MM.1S (cell line): Measurements from ENCODE around the gene BMF.
"Not testable (repeated sequence)": the region's sequence is repeated elsewhere in the genome, so short reads cannot be mapped to it uniquely, and the experiment has no call there.

Experiments used
- DNase-seq: peaks from one replicate; pipeline ENCODE4 v3.0.0-alpha.2; 2015
- H2AFZ ChIP-seq: fragments of 300-600 bp; sonication (generic); 2 replicates; pipeline ENCODE4 v1.6.0; 2016; ENCODE audit warnings: antibody characterized with exemption, low read length
- H3F3A ChIP-seq: fragments of 300-600 bp; sonication (generic); 2 replicates; pipeline ENCODE4 v1.6.1; 2016; ENCODE audit warnings: mild to moderate bottlenecking, antibody characterized with exemption, low read length, moderate library complexity, mixed read lengths; ENCODE audit not compliant: insufficient read depth
- H3K27ac ChIP-seq: fragments of 300-600 bp; sonication (generic); 2 replicates; pipeline ENCODE4 v1.5.1; 2016; ENCODE audit warnings: mild to moderate bottlenecking, low read length
- H3K27me3 ChIP-seq: fragments of 300-600 bp; sonication (generic); replicated peaks from 2 replicates; pipeline ENCODE4 v1.6.0; 2016; ENCODE audit warnings: low read length; ENCODE audit not compliant: insufficient read depth
- H3K36me3 ChIP-seq: fragments of 300-600 bp; sonication (generic); replicated peaks from 2 replicates; pipeline ENCODE4 v1.6.1; 2016; ENCODE audit warnings: mild to moderate bottlenecking, low read length, mixed read lengths; ENCODE audit not compliant: insufficient read depth
- H3K4me1 ChIP-seq: fragments of 300-600 bp; sonication (generic); 2 replicates; pipeline ENCODE4 v1.6.1; 2016; ENCODE audit warnings: low read length, mixed read lengths
- H3K4me2 ChIP-seq: fragments of 300-600 bp; sonication (generic); 2 replicates; pipeline ENCODE4 v1.6.0; 2016; ENCODE audit warnings: low read depth, low read length
- H3K4me3 ChIP-seq: fragments of 300-600 bp; sonication (generic); 2 replicates; pipeline ENCODE4 v1.5.1; 2016; ENCODE audit warnings: low read length, mixed read lengths
- H3K79me2 ChIP-seq: fragments of 300-600 bp; sonication (generic); 2 replicates; pipeline ENCODE4 v1.6.1; 2016; ENCODE audit warnings: mixed run types, low read length, mixed read lengths
- H3K9ac ChIP-seq: fragments of 300-600 bp; sonication (generic); 2 replicates; pipeline ENCODE4 v1.6.1; 2016; ENCODE audit warnings: low read length, mixed read lengths
- H3K9me2 ChIP-seq: fragments of 300-600 bp; sonication (generic); replicated peaks from 2 replicates; pipeline ENCODE4 v1.6.1; 2016; ENCODE audit warnings: mild to moderate bottlenecking, low read length, mixed read lengths; ENCODE audit not compliant: insufficient read depth
- H3K9me3 ChIP-seq: fragments of 300-600 bp; sonication (generic); replicated peaks from 2 replicates; pipeline ENCODE4 v1.6.1; 2016; ENCODE audit warnings: mild to moderate bottlenecking, low read length, mixed read lengths; ENCODE audit not compliant: insufficient read depth
- H4K20me1 ChIP-seq: fragments of 300-600 bp; sonication (generic); 2 replicates; pipeline ENCODE4 v1.6.1; 2016; ENCODE audit warnings: mild to moderate bottlenecking, low read length, moderate library complexity, mixed read lengths; ENCODE audit not compliant: insufficient read depth
- CTCF ChIP-seq: fragments of 300-600 bp; sonication (generic); IDR thresholded peaks from 2 replicates; pipeline ENCODE4 v1.5.1; 2016; ENCODE audit warnings: antibody characterized with exemption, low read length, mixed read lengths
- EZH2 ChIP-seq: fragments of 300-600 bp; sonication (generic); optimal IDR thresholded peaks from 2 replicates; pipeline ENCODE3; 2017; ENCODE audit warnings: low read depth, mild to moderate bottlenecking, antibody characterized with exemption, low read length, mixed read lengths
- EZH2phosphoT487 ChIP-seq: fragments of 300-600 bp; sonication (generic); IDR thresholded peaks from 2 replicates; pipeline ENCODE4 v1.6.1; 2018; ENCODE audit warnings: antibody characterized with exemption, low read length

BMF gene

GRCh38 chr15:40130118-40130517 lies 21.4 kb upstream of the BMF start:
- no peaks in the 10 kb centered on the region for H3K9me2 ChIP-seq
- H3K36me3 ChIP-seq, result no peaks in the 10 kb centered on the region
- H3K79me2 ChIP-seq, result no peaks in the 10 kb centered on the region
- no peaks in the 10 kb centered on the region for H4K20me1 ChIP-seq
- no peak overlapping the region for H3K4me2 ChIP-seq
- H3K9ac ChIP-seq, result no peak overlapping the region
- no peaks in the 10 kb centered on the region for H3K27me3 ChIP-seq
- no peak overlapping the region for H3K27ac ChIP-seq
- no peaks in the 10 kb centered on the region for H3K9me3 ChIP-seq
- H3F3A ChIP-seq, result no peaks in the 10 kb centered on the region
- H3K4me1 ChIP-seq, result no peaks in the 10 kb centered on the region
- no peak for TF ChIP-seq EZH2
- TF ChIP-seq EZH2phosphoT487, result no peak
- TF ChIP-seq CTCF, result no peak
- no peak overlapping the region for H3K4me3 ChIP-seq
- H2AFZ ChIP-seq, result no peak overlapping the region
- DNase-seq, result no peak

- no peak overlapping the region for H3K4me2 ChIP-seq
- no peak for TF ChIP-seq CTCF
- TF ChIP-seq EZH2phosphoT487, result no peak
- TF ChIP-seq EZH2, result no peak
- no peaks in the 10 kb centered on the region for H3K9me2 ChIP-seq
- H3K36me3 ChIP-seq, result no peaks in the 10 kb centered on the region
- H3K4me3 ChIP-seq, result no peak overlapping the region
- H3K79me2 ChIP-seq, result no peaks in the 10 kb centered on the region
- H3K9me3 ChIP-seq, result no peaks in the 10 kb centered on the region
- H3K4me1 ChIP-seq, result no peaks in the 10 kb centered on the region
- H3K27ac ChIP-seq, result no peak overlapping the region
- H3F3A ChIP-seq, result no peaks in the 10 kb centered on the region
- H4K20me1 ChIP-seq, result no peaks in the 10 kb centered on the region
- no peak overlapping the region for H3K9ac ChIP-seq
- no peaks in the 10 kb centered on the region for H3K27me3 ChIP-seq
- H2AFZ ChIP-seq, result no peak overlapping the region
- no peak for DNase-seq
Observed at GRCh38 chr15:40128766-40129660, 20.3 kb upstream of the BMF start.

GRCh38 chr15:40125950-40126349 lies 17.3 kb upstream of the BMF start:
- H3F3A ChIP-seq, result no peaks in the 10 kb centered on the region
- no peak overlapping the region for H3K9ac ChIP-seq
- H3K4me2 ChIP-seq, result no peak overlapping the region
- H3K27ac ChIP-seq, result no peak overlapping the region
- H3K4me3 ChIP-seq, result no peak overlapping the region
- no peaks in the 10 kb centered on the region for H3K79me2 ChIP-seq
- no peaks in the 10 kb centered on the region for H3K36me3 ChIP-seq
- H3K4me1 ChIP-seq, result no peaks in the 10 kb centered on the region
- TF ChIP-seq EZH2phosphoT487 (no peak), EZH2 (no peak), CTCF (no peak)
- no peaks in the 10 kb centered on the region for H3K27me3 ChIP-seq
- no peak for DNase-seq
- H3K9me2 ChIP-seq, result no peaks in the 10 kb centered on the region
- H4K20me1 ChIP-seq, result no peaks in the 10 kb centered on the region
- no peak overlapping the region for H2AFZ ChIP-seq
- no peaks in the 10 kb centered on the region for H3K9me3 ChIP-seq

GRCh38 chr15:40124807-40125285 lies 16.2 kb upstream of the BMF start:
- DNase-seq, H3K4me3 ChIP-seq, H3K27me3 ChIP-seq, H2AFZ ChIP-seq, H3F3A ChIP-seq, H4K20me1 ChIP-seq, H3K27ac ChIP-seq, H3K4me1 ChIP-seq, H3K79me2 ChIP-seq, H3K4me2 ChIP-seq, H3K36me3 ChIP-seq, H3K9me3 ChIP-seq, H3K9ac ChIP-seq, H3K9me2 ChIP-seq: not testable (repeated sequence)

- H3K4me1 ChIP-seq, H3K9me2 ChIP-seq, H3K9ac ChIP-seq, H3K79me2 ChIP-seq, H3K4me3 ChIP-seq, H2AFZ ChIP-seq, H4K20me1 ChIP-seq, H3K9me3 ChIP-seq, H3F3A ChIP-seq, H3K4me2 ChIP-seq, H3K36me3 ChIP-seq, DNase-seq, H3K27ac ChIP-seq, H3K27me3 ChIP-seq: not testable (repeated sequence)
Observed at GRCh38 chr15:40124333-40124732, 15.7 kb upstream of the BMF start.
